ENCODE results near the gene PDGFRB. TPM values are rescaled to one million over a fixed set of nuclear protein-coding genes. Genes with fewer than 3 reads are reported as not detected.

PDGFRB gene
- total and polyA plus RNA-seq, 10 of the 15 experiments (the other 5 are each of a cell fraction or from before 2014, with no cell fraction given), result 0.02 to 3.0 (median 1.0) TPM

DNA sequence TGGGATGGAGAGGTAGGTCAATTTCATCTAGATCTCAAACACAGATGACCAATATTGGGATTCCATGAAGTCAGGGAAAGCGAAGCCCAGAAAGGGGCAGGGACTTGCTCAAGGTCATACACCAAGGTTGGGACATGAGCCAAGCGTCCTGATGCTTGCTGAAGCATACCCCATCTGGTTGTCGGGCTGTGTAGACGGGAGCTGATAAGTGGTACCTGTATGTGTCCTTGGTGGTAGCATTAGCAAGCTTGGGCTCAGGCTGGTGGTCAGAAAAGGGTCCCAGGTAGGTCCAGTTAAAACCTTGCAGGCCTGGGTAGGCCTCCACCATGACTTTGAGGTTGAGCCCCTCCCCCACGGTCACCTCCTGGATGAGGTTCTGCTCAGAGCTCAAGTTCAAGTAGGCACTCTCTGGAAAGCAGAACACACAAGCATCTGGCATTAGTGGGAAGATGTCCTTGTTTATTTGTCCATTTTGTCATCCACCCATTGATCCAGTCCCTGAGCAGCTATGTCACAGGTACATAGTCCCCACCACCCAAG lies 82.5 kb downstream of the PDGFRB start:
- no peak overlapping the region for H3K27ac ChIP-seq (ENCODE audit: control insufficient read depth, insufficient read depth)
- H3K27me3 ChIP-seq (replicated peaks in 1 of 2; ENCODE audit: control insufficient read depth in 2 of 2, insufficient read depth in 2 of 2, low read length in 1 of 2), result no peaks in the 10 kb centered on the region
- no peaks in the 10 kb centered on the region for H3K4me1 ChIP-seq (ENCODE audit: control insufficient read depth, insufficient read depth, low read length)
- TF ChIP-seq BACH1 (IDR thresholded peaks at IDR 0.05; ENCODE audit: borderline replicate concordance), result no peak
- TF ChIP-seq ASH2L (IDR thresholded peaks at IDR 0.05; ENCODE audit: borderline replicate concordance, low read depth), result no peak
- no peak for TF ChIP-seq TBL1XR1 (IDR thresholded peaks at IDR 0.05; ENCODE audit: low read depth, low read length)
- TF ChIP-seq, protein P1, sequence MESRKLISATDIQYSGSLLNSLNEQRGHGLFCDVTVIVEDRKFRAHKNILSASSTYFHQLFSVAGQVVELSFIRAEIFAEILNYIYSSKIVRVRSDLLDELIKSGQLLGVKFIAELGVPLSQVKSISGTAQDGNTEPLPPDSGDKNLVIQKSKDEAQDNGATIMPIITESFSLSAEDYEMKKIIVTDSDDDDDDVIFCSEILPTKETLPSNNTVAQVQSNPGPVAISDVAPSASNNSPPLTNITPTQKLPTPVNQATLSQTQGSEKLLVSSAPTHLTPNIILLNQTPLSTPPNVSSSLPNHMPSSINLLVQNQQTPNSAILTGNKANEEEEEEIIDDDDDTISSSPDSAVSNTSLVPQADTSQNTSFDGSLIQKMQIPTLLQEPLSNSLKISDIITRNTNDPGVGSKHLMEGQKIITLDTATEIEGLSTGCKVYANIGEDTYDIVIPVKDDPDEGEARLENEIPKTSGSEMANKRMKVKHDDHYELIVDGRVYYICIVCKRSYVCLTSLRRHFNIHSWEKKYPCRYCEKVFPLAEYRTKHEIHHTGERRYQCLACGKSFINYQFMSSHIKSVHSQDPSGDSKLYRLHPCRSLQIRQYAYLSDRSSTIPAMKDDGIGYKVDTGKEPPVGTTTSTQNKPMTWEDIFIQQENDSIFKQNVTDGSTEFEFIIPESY (IDR thresholded peaks at IDR 0.05), result no peak
- no peak for TF ChIP-seq CHD1 (IDR thresholded peaks at IDR 0.05; ENCODE audit: low read depth, low read length)
- no peak for TF ChIP-seq CEBPB (IDR thresholded peaks at IDR 0.05; ENCODE audit: borderline replicate concordance in 1 of 2, low read depth in 2 of 2, low read length in 2 of 2)
- no peak for TF ChIP-seq NBN (IDR thresholded peaks at IDR 0.05)
- in situ Hi-C loops (cut with MboI), result no loop called here
- no peaks in the 10 kb centered on the region for H3K9me3 ChIP-seq (replicated peaks; ENCODE audit: control insufficient read depth, insufficient read depth, low read length)
- H3K9ac ChIP-seq (ENCODE audit: control insufficient read depth, insufficient read depth, low read length), result no peak overlapping the region
- no peaks in the 10 kb centered on the region for H3K79me2 ChIP-seq (ENCODE audit: control insufficient read depth, insufficient read depth, low read length)
- CTCF ChIA-PET, result interaction anchor here (1.5 kb wide), 1 partner anchor 17 kb away, joined by 3 read pairs; no protein-coding TSS in a partner anchor
- no peak overlapping the region for H3K4me2 ChIP-seq (ENCODE audit: control insufficient read depth, insufficient read depth)
- no TSS peak for BruUV-seq (replicated peaks)
- POLR2A ChIA-PET, result interaction anchor here (0.6 kb wide), 1 partner anchor 414 kb away, joined by 4 read pairs; no protein-coding TSS in a partner anchor
- no peaks in the 10 kb centered on the region for H3K36me3 ChIP-seq (ENCODE audit: control insufficient read depth in 2 of 2, insufficient read depth in 2 of 2, low read length in 1 of 2)
- ATAC-seq (no peak), FAIRE-seq (no peak), DNase-seq (ENCODE audit: low read depth, low spot score) (no peak)
- SMC1A ChIA-PET (ENCODE audit: uncharacterized antibody, unreplicated experiment), result no interaction called here
- H3K4me3 ChIP-seq, result no peak overlapping the region
- 44% methylated on average over 5 of the region's 5 CpGs for WGBS (ENCODE audit: insufficient coverage, insufficient replicate concordance, low lambda C conversion rate, missing lambda C conversion rate)
- intact Hi-C loops (cut with micrococcal nuclease; ENCODE audit: unreplicated experiment), result no loop called here
- RAD21 ChIA-PET (ENCODE audit: unreplicated experiment), result no interaction called here
- no peaks in the 10 kb centered on the region for H4K20me1 ChIP-seq (ENCODE audit: control insufficient read depth, insufficient read depth)
- no peak overlapping the region for H2AFZ ChIP-seq (ENCODE audit: control insufficient read depth, low read depth, low read length)
